PC-9 (cell line): Measurements from ENCODE around the gene ANK2. TPM values are rescaled to one million over a fixed set of nuclear protein-coding genes. Genes with fewer than 3 reads are reported as not detected.

Source experiments
- BruUV-seq: library from RNA; stranded (reverse); fragments of 400-500 nt; replicated peaks from 2 replicates; lab custom pipeline; 2021; lab: Mats Ljungman, UMichigan
- CTCF ChIA-PET: fragments of 300-600 bp; sonication (Branson Sonifier 250); formaldehyde crosslinking; loops from one replicate; lab custom pipeline; 2022; ENCODE audit warnings: antibody characterized with exemption; lab: Charles Lee
- POLR2A ChIA-PET: fragments of 300-600 bp; sonication (Branson Sonifier 250); formaldehyde crosslinking; loops from one replicate; lab custom pipeline; 2022; ENCODE audit warnings: antibody characterized with exemption; ENCODE audit not compliant: unreplicated experiment; lab: Charles Lee
- DNase-seq, 2 experiments: peaks; one replicate each; pipeline versions ENCODE4 v3.0.0 to v3.0.0-alpha.2; 2015 to 2022; ENCODE audit warnings: mixed read lengths in 1 of 2
- H2AFZ ChIP-seq: fragments of 200-600 bp; sonication (generic); 2 replicates; pipeline ENCODE4 v1.8.1; 2017; ENCODE audit warnings: antibody characterized with exemption
- H3F3A ChIP-seq: fragments of 200-600 bp; sonication (generic); 2 replicates; pipeline ENCODE4 v1.8.1; 2017; ENCODE audit warnings: antibody characterized with exemption, mild to moderate bottlenecking, low read depth; ENCODE audit not compliant: insufficient read depth
- H3K27ac ChIP-seq: fragments of 200-600 bp; sonication (generic); 2 replicates; pipeline ENCODE4 v1.6.1; 2016; ENCODE audit warnings: mixed run types
- H3K27me3 ChIP-seq: fragments of 200-600 bp; sonication (generic); 2 replicates; pipeline ENCODE4 v1.6.1; 2016; ENCODE audit warnings: low read depth, mixed run types; ENCODE audit not compliant: insufficient read depth
- H3K36me3 ChIP-seq: fragments of 200-600 bp; sonication (generic); 2 replicates; pipeline ENCODE4 v1.6.1; 2016; ENCODE audit warnings: low read depth, mixed run types
- H3K4me1 ChIP-seq: fragments of 200-600 bp; sonication (generic); replicated peaks from 2 replicates; pipeline ENCODE4 v1.6.1; 2016; ENCODE audit warnings: mixed run types; ENCODE audit not compliant: insufficient read depth
- H3K4me2 ChIP-seq: fragments of 200-600 bp; sonication (generic); 2 replicates; pipeline ENCODE4 v1.6.1; 2017; ENCODE audit warnings: mixed run types
- H3K4me3 ChIP-seq: fragments of 200-600 bp; sonication (generic); 2 replicates; pipeline ENCODE4 v1.6.1; 2016; ENCODE audit warnings: mixed run types
- H3K79me2 ChIP-seq: fragments of 200-600 bp; sonication (generic); 2 replicates; pipeline ENCODE4 v1.6.1; 2017; ENCODE audit warnings: low read depth, mixed run types
- H3K9me2 ChIP-seq: fragments of 200-600 bp; sonication (generic); 2 replicates; pipeline ENCODE4 v1.8.1; 2017; ENCODE audit warnings: mild to moderate bottlenecking; ENCODE audit not compliant: insufficient read depth
- H3K9me3 ChIP-seq: fragments of 200-600 bp; sonication (generic); 2 replicates; pipeline ENCODE4 v1.8.1; 2016; ENCODE audit warnings: low read depth; ENCODE audit not compliant: insufficient read depth
- H4K20me1 ChIP-seq: fragments of 200-600 bp; sonication (generic); 2 replicates; pipeline ENCODE4 v1.8.1; 2017; ENCODE audit not compliant: insufficient read depth
- EZH2 ChIP-seq: fragments of 200-600 bp; sonication (generic); IDR thresholded peaks from 2 replicates; pipeline ENCODE4 v1.8.0; 2017; ENCODE audit warnings: antibody characterized with exemption, low read depth
- intact Hi-C: fragments of 100-400 bp; cut with micrococcal nuclease; formaldehyde crosslinking; loops from one replicate; pipeline ENCODE4 v1.10.0; 2022; ENCODE audit not compliant: unreplicated experiment
- total RNA-seq: library from RNA; stranded (reverse); gene quantifications from 2 replicates; pipeline ENCODE4 v1.2.3, GENCODE V29; 2021
- TF ChIP-seq, protein P1 (sequence below): fragments of 200-600 bp; sonication (generic); conservative IDR thresholded peaks from 2 replicates; pipeline ENCODE4 v1.6.1; 2017; ENCODE audit warnings: mixed run types, antibody characterized with exemption, mild to moderate bottlenecking, moderate library complexity

ANK2 gene
- total RNA-seq, 1 experiment from 2014 or later: 0.61 TPM

DNA sequence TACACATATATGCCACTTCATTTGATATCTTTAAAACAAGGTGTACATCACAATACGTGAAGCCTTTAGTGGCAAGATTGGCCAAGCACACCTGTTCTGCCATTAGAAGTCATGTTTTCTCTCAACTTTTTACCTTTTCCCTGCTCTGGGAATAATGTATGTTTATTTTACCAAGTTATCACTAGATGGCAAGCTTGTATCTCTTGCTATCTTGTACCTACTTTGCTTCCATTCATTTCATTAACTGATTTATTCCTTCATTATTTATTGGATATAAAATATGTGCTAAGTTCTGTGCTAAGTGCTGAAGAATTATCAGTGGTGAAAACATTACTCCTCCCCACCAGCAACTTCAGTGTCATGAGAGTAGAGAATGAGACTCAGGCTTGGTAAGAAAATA, 245.5 kb downstream of the ANK2 start:
- H3K27me3 ChIP-seq: no peaks in the 10 kb centered on the region
- H3K27ac ChIP-seq: no peak overlapping the region
- no peaks in the 10 kb centered on the region for H3K36me3 ChIP-seq
- no peaks in the 10 kb centered on the region for H3K4me1 ChIP-seq
- intact Hi-C loops: loop anchor here (1.0 kb wide), 1 partner anchor 1083 kb away; no protein-coding TSS in a partner anchor
- DNase-seq: no peak
- no peaks in the 10 kb centered on the region for H3K9me3 ChIP-seq
- no peak overlapping the region for H3K4me3 ChIP-seq
- no peaks in the 10 kb centered on the region for H3K9me2 ChIP-seq
- TF ChIP-seq, protein P1, sequence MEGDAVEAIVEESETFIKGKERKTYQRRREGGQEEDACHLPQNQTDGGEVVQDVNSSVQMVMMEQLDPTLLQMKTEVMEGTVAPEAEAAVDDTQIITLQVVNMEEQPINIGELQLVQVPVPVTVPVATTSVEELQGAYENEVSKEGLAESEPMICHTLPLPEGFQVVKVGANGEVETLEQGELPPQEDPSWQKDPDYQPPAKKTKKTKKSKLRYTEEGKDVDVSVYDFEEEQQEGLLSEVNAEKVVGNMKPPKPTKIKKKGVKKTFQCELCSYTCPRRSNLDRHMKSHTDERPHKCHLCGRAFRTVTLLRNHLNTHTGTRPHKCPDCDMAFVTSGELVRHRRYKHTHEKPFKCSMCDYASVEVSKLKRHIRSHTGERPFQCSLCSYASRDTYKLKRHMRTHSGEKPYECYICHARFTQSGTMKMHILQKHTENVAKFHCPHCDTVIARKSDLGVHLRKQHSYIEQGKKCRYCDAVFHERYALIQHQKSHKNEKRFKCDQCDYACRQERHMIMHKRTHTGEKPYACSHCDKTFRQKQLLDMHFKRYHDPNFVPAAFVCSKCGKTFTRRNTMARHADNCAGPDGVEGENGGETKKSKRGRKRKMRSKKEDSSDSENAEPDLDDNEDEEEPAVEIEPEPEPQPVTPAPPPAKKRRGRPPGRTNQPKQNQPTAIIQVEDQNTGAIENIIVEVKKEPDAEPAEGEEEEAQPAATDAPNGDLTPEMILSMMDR: no peak
- POLR2A ChIA-PET: no interaction called here
- no peaks in the 10 kb centered on the region for H3F3A ChIP-seq
- no peak overlapping the region for H3K4me2 ChIP-seq
- BruUV-seq: no TSS peak
- H2AFZ ChIP-seq: no peak overlapping the region
- CTCF ChIA-PET: no interaction called here
- no peaks in the 10 kb centered on the region for H3K79me2 ChIP-seq
- H4K20me1 ChIP-seq: no peaks in the 10 kb centered on the region

DNA sequence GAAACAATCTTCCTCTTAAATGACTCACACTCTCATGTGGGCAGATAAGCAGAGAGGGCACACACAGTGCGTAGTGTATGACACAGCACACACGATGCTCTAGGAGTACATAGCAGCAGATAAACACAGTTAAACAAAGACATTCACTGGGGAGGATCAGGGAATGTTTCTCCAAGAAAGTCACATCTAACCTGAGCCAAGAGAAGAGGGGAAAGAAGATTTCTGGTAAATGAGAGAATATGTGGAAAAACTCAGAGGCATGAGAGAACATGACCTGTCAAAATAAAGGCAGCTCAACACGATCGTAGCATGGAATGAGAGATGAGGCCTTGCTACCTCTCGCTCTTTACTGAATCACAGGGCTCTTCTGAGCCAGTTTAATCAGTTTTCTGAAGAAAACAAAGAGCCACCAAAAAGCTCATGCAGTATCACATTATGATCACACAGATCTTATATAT, 251.0 kb downstream of the ANK2 start:
- no peaks in the 10 kb centered on the region for H3K27me3 ChIP-seq
- no peak overlapping the region for H3K27ac ChIP-seq
- H3K4me3 ChIP-seq: no peak overlapping the region
- H4K20me1 ChIP-seq: no peaks in the 10 kb centered on the region
- ChIA-PET CTCF (no interaction called here), POLR2A (no interaction called here)
- H3K4me1 ChIP-seq: no peaks in the 10 kb centered on the region
- intact Hi-C loops: no loop called here
- no peaks in the 10 kb centered on the region for H3K36me3 ChIP-seq
- no peaks in the 10 kb centered on the region for H3F3A ChIP-seq
- TF ChIP-seq, protein P1: no peak
- TF ChIP-seq EZH2: no peak
- H3K79me2 ChIP-seq: no peaks in the 10 kb centered on the region
- no TSS peak for BruUV-seq
- DNase-seq: no peak
- no peak overlapping the region for H2AFZ ChIP-seq
- H3K4me2 ChIP-seq: no peak overlapping the region
- H3K9me3 ChIP-seq: no peaks in the 10 kb centered on the region
- no peaks in the 10 kb centered on the region for H3K9me2 ChIP-seq

DNA sequence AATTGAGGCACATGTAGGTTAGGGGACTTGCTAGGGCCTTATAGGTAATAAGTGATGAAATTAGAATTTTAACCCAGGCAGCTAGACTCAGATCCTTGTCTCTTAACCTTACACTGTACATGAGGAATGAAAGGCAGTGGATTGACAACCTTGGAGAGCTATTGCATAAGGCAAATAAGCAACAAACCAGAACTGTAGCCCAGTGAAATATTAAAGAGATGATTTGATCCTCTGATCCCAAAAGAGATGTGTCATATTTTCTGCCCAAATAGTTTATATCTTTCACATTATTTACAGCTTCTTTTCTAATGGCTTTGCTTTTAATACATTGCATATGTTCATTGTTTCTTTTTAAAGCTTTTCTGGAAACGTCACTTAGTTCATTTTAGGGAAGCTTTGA, 252.6 kb downstream of the ANK2 start:
- Histone ChIP-seq H3K27me3 (no peaks in the 10 kb centered on the region), H3F3A (no peaks in the 10 kb centered on the region), H3K27ac (no peak overlapping the region), H2AFZ (no peak overlapping the region), H3K4me2 (no peak overlapping the region), H4K20me1 (no peaks in the 10 kb centered on the region), H3K79me2 (no peaks in the 10 kb centered on the region), H3K36me3 (no peaks in the 10 kb centered on the region), H3K4me1 (no peaks in the 10 kb centered on the region), H3K9me3 (no peaks in the 10 kb centered on the region), H3K9me2 (no peaks in the 10 kb centered on the region), H3K4me3 (no peak overlapping the region)
- no peak for DNase-seq
- POLR2A ChIA-PET: no interaction called here
- TF ChIP-seq, protein P1: no peak
- no peak for TF ChIP-seq EZH2
- CTCF ChIA-PET: no interaction called here
- BruUV-seq: no TSS peak
- intact Hi-C loops: no loop called here
